Middle frontal gyrus (tissue), 1 donor: ENCODE data around the gene TFF2.

Experiments
- DNase-seq: peaks from one replicate; pipeline ENCODE4 v3.0.0-alpha.2; 2015; ENCODE audit warnings: low spot score; ENCODE audit errors: extremely low spot score

Gene TFF2

GRCh38 chr21:42350927-42351426, at the start of gene TFF2:
Gene TFF2, minus strand, starts transcription at chr21:42350994. Its CDS starts 37 bp downstream, at chr21:42350957.
- DNase-seq: no peak

- DNase-seq: no peak
Measured at GRCh38 chr21:42400525-42400924, 49.7 kb upstream of the TFF2 start.

- no peak for DNase-seq
Measured at GRCh38 chr21:42398436-42399028, 47.7 kb upstream of the TFF2 start.

- DNase-seq: no peak
Measured at GRCh38 chr21:42397746-42398394, 47.1 kb upstream of the TFF2 start.

- no peak for DNase-seq
Measured at GRCh38 chr21:42396799-42397745, 46.3 kb upstream of the TFF2 start.

GRCh38 chr21:42395905-42396651, 45.3 kb upstream of the TFF2 start, which contains the start of gene TMPRSS3:
Gene TMPRSS3, minus strand, starts transcription at chr21:42396052. Its CDS starts 635 bp downstream, at chr21:42395417.
- DNase-seq: no peak

GRCh38 chr21:42395302-42395701, 44.5 kb upstream of the TFF2 start:
- DNase-seq: no peak

GRCh38 chr21:42393443-42393950, 42.7 kb upstream of the TFF2 start:
- DNase-seq: no peak

GRCh38 chr21:42392731-42393442, 42.1 kb upstream of the TFF2 start:
- no peak for DNase-seq

GRCh38 chr21:42391297-42391696, 40.5 kb upstream of the TFF2 start:
- no peak for DNase-seq

GRCh38 chr21:42390696-42391095, 39.9 kb upstream of the TFF2 start:
- DNase-seq: no peak

GRCh38 chr21:42390193-42390592, 39.4 kb upstream of the TFF2 start:
- DNase-seq: no peak

GRCh38 chr21:42389449-42389835, 38.6 kb upstream of the TFF2 start:
- no peak for DNase-seq

GRCh38 chr21:42388740-42389448, 38.1 kb upstream of the TFF2 start:
- DNase-seq: no peak

- no peak for DNase-seq
Measured at GRCh38 chr21:42387843-42388340, 37.1 kb upstream of the TFF2 start.

GRCh38 chr21:42387164-42387563, 36.4 kb upstream of the TFF2 start:
- DNase-seq: no peak

GRCh38 chr21:42386034-42386591, 35.3 kb upstream of the TFF2 start:
- no peak for DNase-seq

GRCh38 chr21:42385619-42386018, 34.8 kb upstream of the TFF2 start:
- DNase-seq: no peak

- no peak for DNase-seq
Measured at GRCh38 chr21:42384989-42385388, 34.2 kb upstream of the TFF2 start.
